Inflammatory macrophage treated with lipopolysaccharide for 4 hours (primary cell): ENCODE data around the gene OR2AE1.
"Not testable (repeated sequence)": the region's sequence is repeated elsewhere in the genome, so short reads cannot be mapped to it uniquely, and the experiment has no call there.

Source experiments
- DNase-seq: peaks from one replicate; pipeline ENCODE4 v3.0.0-alpha.2; 2020

Gene OR2AE1, protein sequence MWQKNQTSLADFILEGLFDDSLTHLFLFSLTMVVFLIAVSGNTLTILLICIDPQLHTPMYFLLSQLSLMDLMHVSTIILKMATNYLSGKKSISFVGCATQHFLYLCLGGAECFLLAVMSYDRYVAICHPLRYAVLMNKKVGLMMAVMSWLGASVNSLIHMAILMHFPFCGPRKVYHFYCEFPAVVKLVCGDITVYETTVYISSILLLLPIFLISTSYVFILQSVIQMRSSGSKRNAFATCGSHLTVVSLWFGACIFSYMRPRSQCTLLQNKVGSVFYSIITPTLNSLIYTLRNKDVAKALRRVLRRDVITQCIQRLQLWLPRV

DNA sequence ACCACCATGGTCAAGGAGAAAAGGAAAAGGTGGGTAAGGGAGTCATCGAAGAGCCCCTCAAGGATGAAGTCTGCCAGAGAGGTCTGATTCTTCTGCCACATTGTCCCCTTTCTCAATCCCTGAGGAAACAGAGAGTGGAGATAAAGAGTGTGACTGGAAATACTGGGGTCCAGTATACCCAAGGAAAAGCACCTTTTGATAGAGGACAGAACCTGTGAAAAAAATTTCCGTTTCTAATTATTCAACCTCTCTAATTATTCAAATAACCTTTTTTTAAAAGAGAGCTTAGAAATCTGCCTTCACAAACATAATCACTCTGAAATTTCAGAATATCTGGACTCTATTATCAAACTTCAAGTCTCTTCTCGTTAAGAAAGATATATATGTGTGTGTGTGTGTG lies at the start of gene OR2AE1:
TSS of gene OR2AE1 (minus strand) at position 101 of the 400 bp plus-strand sequence. CDS start at position 101, 0 bp downstream.
- no peak for DNase-seq

GRCh38 chr7:99926321-99926720 lies 49.5 kb upstream of the OR2AE1 start:
- DNase-seq, result no peak

DNA sequence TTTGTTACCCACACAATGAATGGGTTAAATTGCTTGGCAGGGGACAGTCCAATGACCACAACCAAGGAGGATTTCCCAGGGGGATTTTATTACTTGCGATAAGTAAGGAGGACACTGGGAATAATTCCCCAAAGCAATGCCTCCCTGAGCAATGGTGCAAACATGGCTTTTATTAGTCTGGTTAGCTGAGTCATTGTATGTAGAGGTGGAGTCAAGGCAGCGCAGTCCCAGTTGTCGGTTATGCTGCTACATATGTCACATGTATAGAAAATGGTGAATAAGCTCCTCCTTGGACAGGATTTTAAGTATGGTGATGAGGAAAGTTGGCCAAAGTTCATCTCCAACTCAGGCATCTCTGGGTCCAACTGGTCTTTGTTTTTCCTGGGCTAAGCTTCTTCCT lies 46.4 kb upstream of the OR2AE1 start:
- no peak for DNase-seq

DNA sequence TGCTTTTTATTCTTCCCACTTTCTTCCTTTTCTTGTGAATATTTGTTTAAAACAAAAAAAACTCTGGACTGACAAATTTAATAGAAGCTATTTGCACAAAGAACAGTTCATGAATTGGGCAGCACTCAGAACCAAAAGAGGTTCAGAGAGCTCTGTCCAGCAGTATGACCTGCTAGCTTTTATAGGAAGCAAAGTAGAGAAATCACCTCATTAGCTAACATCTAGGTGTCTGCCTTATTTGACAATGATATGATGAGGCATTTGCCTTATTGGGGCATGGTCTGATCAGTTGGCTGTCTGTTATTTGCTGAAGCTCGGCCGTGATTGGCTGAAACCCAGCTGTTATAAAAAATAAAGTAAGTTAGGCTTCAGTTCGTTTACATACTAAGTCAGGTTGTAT lies 43.3 kb upstream of the OR2AE1 start:
- DNase-seq, result no peak

- DNase-seq, result no peak
Observed at GRCh38 chr7:99919814-99920112, 42.9 kb upstream of the OR2AE1 start.

DNA sequence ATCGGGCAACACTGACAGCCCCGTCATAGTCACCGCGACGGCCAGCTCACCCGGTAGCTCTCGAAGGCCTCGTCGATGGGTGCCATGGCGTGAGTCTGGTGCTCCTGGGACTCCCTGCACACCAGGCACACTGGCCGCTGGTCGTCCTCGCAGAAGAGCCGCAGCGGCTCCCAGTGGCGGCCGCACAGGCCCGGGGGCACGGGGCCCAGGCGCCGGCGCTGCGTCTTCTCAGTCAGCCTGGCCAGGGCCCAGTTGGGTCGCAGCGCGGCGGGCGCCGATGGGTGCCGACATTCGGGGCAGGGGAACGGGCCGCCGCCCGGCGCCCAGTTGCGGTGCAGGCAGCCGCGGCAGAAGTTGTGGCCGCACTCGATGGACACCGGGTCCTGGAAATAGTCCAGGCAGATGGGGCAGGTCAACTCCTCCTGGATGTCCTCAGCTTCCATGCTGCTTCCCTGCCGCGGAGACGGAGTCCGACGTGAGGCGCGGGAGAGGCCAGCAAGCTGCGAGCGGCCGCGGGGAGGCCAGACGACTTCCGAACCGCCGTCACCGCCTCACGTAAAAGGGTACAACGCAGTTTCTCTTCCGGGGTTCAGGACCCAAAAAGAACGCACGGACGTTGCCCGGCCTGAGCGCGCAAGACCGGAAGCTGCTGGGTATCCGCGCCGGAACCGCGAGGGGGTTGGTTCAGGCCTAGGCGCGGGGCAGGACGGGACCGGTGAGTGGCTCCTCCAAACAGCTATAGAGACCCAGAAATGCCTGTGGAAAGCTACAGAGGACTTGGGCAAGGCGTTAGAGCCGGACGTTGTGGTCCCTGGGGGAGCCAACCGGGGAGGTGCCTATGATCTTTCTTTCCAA lies 42.4 kb upstream of the OR2AE1 start, which contains the start of gene TRIM4:
TSS of gene TRIM4 (minus strand) at position 572 of the 855 bp plus-strand sequence. CDS start at position 443, 129 bp downstream.
- DNase-seq, result peak; percentile 95

GRCh38 chr7:99910976-99911375 lies 34.1 kb upstream of the OR2AE1 start:
- DNase-seq, result no peak

DNA sequence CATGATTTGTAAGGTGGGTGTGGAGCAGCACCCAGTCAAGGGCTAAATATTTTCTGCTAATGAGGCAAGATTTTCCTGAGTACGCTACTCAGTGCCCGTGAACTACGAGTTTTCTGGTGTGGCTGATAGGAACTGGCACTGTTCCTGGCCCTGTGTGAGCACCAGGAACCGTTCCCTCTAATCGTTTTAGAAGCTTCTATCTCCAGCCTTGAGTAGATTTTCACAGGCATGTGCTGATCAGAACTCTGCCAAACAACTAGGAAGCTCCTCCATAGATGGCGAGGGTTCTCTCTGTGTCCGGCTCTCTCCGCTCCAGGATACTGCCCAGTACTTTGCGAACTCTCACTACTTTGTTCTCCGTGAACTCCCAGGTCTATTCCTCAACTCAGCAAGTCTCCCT lies 24.7 kb upstream of the OR2AE1 start:
- no peak for DNase-seq

- no peak for DNase-seq
Observed at GRCh38 chr7:99899830-99900519, 23.1 kb upstream of the OR2AE1 start.

GRCh38 chr7:99898836-99899235 lies 22.0 kb upstream of the OR2AE1 start:
- DNase-seq, result no peak

- DNase-seq, result no peak
Observed at GRCh38 chr7:99898023-99898357, 21.2 kb upstream of the OR2AE1 start.

DNA sequence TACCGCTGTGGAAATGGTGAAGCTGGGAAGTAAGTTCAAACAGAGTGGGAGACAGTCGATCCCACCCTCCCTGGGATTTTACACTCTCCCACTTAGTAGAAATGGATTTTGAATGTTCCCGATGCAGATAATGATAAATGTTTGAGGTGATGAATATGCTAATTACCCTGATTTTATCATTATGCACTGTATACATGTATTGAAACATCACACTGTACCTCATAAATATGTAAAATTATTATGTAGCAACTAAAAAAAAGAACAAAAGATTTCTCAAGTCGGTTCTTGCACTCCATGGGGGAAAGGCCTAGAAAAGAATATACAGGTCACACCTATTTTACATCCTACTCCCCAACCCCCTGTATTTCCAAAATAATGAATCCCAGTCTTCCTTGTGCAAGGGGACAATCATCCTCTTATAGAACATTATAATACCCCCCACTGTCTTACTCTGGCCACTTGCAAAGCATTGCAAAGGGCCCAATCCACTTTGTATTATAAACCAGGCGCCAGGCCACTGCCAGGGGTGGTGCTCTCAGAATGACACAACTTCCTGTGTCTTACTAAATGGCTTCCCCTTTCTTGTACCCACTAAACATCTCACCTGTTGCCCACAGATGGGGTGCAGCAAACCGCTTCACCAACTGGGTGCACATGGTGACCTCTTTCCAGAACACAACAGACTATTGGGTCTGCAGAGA lies 20.6 kb upstream of the OR2AE1 start:
- DNase-seq, result no peak

- no peak for DNase-seq
Observed at GRCh38 chr7:99894738-99895137, 17.9 kb upstream of the OR2AE1 start.

- DNase-seq, result no peak
Observed at GRCh38 chr7:99893280-99893679, 16.4 kb upstream of the OR2AE1 start.

DNA sequence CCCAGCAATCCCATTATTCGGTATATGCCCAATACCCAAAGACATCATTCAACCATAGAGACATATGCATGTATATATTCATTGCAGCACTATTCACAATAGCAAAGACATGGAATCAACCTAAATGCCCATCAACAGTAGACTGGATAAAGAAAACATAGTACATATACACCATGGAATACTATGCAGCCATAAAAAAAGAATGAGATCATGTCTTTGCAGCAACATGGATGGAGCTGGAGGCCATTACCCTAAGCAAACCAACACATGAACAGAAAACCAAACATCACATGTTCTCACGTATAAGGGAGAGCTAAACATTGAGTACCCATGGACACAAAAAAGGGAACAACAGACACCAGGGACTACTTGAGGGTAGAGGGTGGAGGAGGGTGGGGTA lies 13.5 kb upstream of the OR2AE1 start:
- DNase-seq, result not testable (repeated sequence)

- DNase-seq, result not testable (repeated sequence)
Observed at GRCh38 chr7:99888366-99888765, 11.5 kb upstream of the OR2AE1 start.

DNA sequence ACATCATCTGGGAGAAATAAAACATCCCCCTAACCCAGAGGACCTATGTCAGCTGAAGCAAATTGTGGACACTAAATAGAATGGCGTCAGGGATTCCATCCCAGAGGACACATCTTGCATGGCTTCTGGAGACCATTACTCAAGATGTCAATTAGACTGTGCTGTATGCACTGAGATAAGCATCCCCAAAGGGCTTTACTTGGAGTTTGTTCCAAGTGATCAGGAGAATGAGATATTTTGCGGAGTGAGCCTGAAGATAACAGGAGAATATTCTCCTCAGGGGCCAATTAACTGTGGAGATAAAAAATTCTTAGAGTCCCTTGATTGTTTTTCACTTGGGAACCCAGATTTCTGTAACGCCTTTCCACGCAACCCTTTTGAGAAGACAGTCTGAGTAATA lies 4.5 kb upstream of the OR2AE1 start:
- DNase-seq, result no peak

DNA sequence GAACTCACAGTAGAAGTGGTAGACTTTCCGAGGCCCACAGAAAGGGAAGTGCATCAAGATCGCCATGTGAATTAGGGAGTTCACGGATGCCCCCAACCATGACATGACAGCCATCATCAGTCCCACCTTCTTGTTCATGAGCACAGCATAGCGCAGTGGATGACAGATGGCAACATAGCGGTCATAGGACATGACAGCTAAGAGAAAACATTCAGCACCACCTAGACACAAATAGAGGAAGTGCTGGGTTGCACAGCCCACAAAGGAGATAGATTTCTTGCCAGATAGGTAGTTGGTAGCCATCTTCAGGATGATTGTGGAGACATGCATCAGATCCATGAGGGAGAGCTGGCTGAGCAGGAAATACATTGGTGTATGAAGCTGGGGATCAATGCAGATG lies 342 bp downstream of the OR2AE1 start:
- DNase-seq, result peak; percentile 6

GRCh38 chr7:99868246-99868645 lies 8.6 kb downstream of the OR2AE1 start:
- no peak for DNase-seq

- DNase-seq, result not testable (repeated sequence)
Observed at GRCh38 chr7:99867477-99867876, 9.4 kb downstream of the OR2AE1 start.

DNA sequence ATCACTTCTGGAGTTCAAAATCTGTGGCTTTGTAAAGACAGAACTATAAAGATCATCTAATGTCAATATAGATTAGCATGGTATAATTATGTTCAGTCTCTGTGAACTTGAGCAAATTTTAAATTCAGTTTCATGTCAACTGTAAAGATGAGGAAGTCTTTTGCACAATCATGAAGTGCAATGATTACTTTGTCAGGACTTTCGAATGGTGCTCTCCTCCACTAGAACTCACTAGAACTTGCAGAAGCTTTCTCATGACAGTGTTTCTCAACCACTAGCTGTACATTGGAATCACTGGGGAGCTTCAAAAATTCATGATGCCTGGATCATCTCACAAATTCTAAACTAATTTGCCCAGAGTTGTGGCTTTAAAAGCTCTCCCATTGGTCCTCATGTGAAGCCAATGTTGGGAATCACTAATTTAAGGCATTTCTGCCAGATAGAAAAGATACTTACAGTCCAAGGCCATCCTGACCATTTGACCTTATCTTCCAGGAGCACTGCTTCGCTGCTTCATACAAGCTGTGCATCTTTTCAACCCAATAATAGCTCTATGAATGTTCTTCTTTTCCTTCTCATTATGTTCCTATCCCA lies 12.9 kb downstream of the OR2AE1 start:
- DNase-seq, result peak; percentile 51

- no peak for DNase-seq
Observed at GRCh38 chr7:99860281-99861127, 16.3 kb downstream of the OR2AE1 start.
